K562 (cell line): ENCODE data around the gene CACNA1S. TPM values are rescaled to one million over a fixed set of nuclear protein-coding genes. Genes with fewer than 3 reads are reported as not detected.

ENCODE experiments used
- ATAC-seq: fragments of 200-7000 bp; cut with Tn5 transposase; 3 replicates; pipeline ENCODE4 v1.9.1; 2020; ENCODE audit warnings: moderate library complexity
- BruUV-seq: library from RNA; stranded (reverse); fragments of 400-500 nt; replicated peaks from 2 replicates; lab custom pipeline; 2021; lab: Mats Ljungman, UMichigan
- CTCF ChIA-PET: fragments of 300-600 bp; formaldehyde crosslinking; extraction: SDS; loops from one replicate; lab custom pipeline; 2021; ENCODE audit warnings: low intra/inter-chr PET ratio; lab: Yijun Ruan, JAX
- POLR2A ChIA-PET: fragments of 300-600, 350-650 bp; sonication (Branson Sonifier 250); formaldehyde crosslinking; extraction: SDS; loops from one replicate; lab custom pipeline; 2021; ENCODE audit warnings: antibody characterized with exemption, inconsistent platforms; lab: Yijun Ruan, JAX
- DNase-seq, 4 experiments: peaks; one replicate each; pipeline versions ENCODE4 v3.0.0 to v3.0.0-alpha.2; 2011 to 2018; ENCODE audit warnings: low spot score in 3 of 4, mixed read lengths in 3 of 4; ENCODE audit errors: extremely low read depth in 1 of 4
- FAIRE-seq: peaks from 2 replicates; lab custom pipeline; 2011; peaks lifted over from hg19 to GRCh38; lab: Jason Lieb, UNC
- H2AFZ ChIP-seq: 2 replicates; pipeline ENCODE4 v1.6.0; 2011; ENCODE audit warnings: low read depth, low read length, control low read depth, inconsistent platforms
- H3K27ac ChIP-seq: fragments of 200-600 bp; 3 replicates; pipeline ENCODE4 v1.8.0; 2011; ENCODE audit warnings: low read depth, mild to moderate bottlenecking, control low read depth, inconsistent platforms, low read length, moderate library complexity, mixed read lengths; ENCODE audit errors: extremely low read depth
- H3K27me3 ChIP-seq, 2 experiments: fragments of 300-600 bp in 1 of 2; 2 replicates in 1 of 2; 3 replicates in 1 of 2; pipeline versions ENCODE4 v1.6.0 to v1.8.0; 2011; ENCODE audit warnings: inconsistent platforms in 2 of 2, low read length in 2 of 2, mild to moderate bottlenecking in 1 of 2, mixed read lengths in 1 of 2, moderate library complexity in 1 of 2; ENCODE audit not compliant: control insufficient read depth in 2 of 2, insufficient read depth in 2 of 2
- H3K36me3 ChIP-seq: fragments of 300-600 bp; 3 replicates; pipeline ENCODE4 v1.8.0; 2011; ENCODE audit warnings: mild to moderate bottlenecking, low read length, inconsistent platforms; ENCODE audit not compliant: control insufficient read depth, insufficient read depth
- H3K4me1 ChIP-seq, 2 experiments: fragments of 200-600 bp in 1 of 2; replicated peaks in 1 of 2; 2 replicates in 1 of 2; 3 replicates in 1 of 2; pipeline versions ENCODE4 v1.5.1 to v1.8.0; 2011; ENCODE audit warnings: inconsistent platforms in 2 of 2, low read length in 2 of 2, mild to moderate bottlenecking in 1 of 2, mixed read lengths in 1 of 2, moderate library complexity in 1 of 2; ENCODE audit not compliant: control insufficient read depth in 2 of 2, insufficient read depth in 2 of 2
- H3K4me2 ChIP-seq: 2 replicates; pipeline ENCODE4 v1.6.1; 2011; ENCODE audit warnings: low read length, control low read depth, inconsistent platforms, mixed read lengths; ENCODE audit not compliant: insufficient read depth
- H3K4me3 ChIP-seq: fragments of 200-600 bp; sonication (generic), shearing (Covaris generic); 2 replicates; pipeline ENCODE4 v1.5.1; 2016; ENCODE audit warnings: control low read depth, inconsistent platforms
- H3K79me2 ChIP-seq: fragments of 200-600 bp; 3 replicates; pipeline ENCODE4 v1.8.0; 2011; ENCODE audit warnings: low read length, inconsistent platforms; ENCODE audit not compliant: control insufficient read depth, insufficient read depth
- H3K9ac ChIP-seq, 2 experiments: 2 replicates each; pipeline versions ENCODE4 v1.6.0 to v1.6.1; 2011; ENCODE audit warnings: low read depth in 2 of 2, low read length in 2 of 2, control low read depth in 1 of 2, inconsistent platforms in 1 of 2, mild to moderate bottlenecking in 1 of 2, mixed read lengths in 1 of 2; ENCODE audit not compliant: insufficient read depth in 1 of 2
- H3K9me1 ChIP-seq: one replicate; pipeline ENCODE4 v1.6.0; 2011; ENCODE audit warnings: inconsistent platforms, mild to moderate bottlenecking, low read length, moderate library complexity; ENCODE audit not compliant: control insufficient read depth, insufficient read depth
- H3K9me3 ChIP-seq: replicated peaks from 2 replicates; pipeline ENCODE4 v1.5.1; 2011; ENCODE audit warnings: low read depth, low read length, inconsistent platforms; ENCODE audit not compliant: control insufficient read depth, insufficient read depth
- H4K20me1 ChIP-seq: replicated peaks from 2 replicates; pipeline ENCODE4 v1.6.1; 2011; ENCODE audit warnings: low read length, inconsistent platforms, mixed read lengths; ENCODE audit not compliant: control insufficient read depth, insufficient read depth
- CHCHD3 ChIP-seq: fragments of 250-450 bp; sonication (Bioruptor Pico); IDR thresholded peaks from 2 replicates; pipeline ENCODE4 v2.1.2; 2022; ENCODE audit warnings: mild to moderate bottlenecking
- GABPB2 ChIP-seq: fragments of 250-450 bp; sonication (Bioruptor Pico); conservative IDR thresholded peaks from 2 replicates; pipeline ENCODE4 v1.5.1; 2021; ENCODE audit warnings: mild to moderate bottlenecking
- MIER1 ChIP-seq: fragments of 450-650 bp; IDR thresholded peaks from 2 replicates; pipeline ENCODE4 v1.6.1; 2016; ENCODE audit warnings: antibody characterized with exemption, mild to moderate bottlenecking, low read depth
- MXI1 ChIP-seq: IDR thresholded peaks from 2 replicates; pipeline ENCODE4 v1.6.1; 2011; ENCODE audit warnings: low read depth, mild to moderate bottlenecking, improper control_type of control experiment, low read length
- RBFOX2 ChIP-seq: fragments of 200-400 bp; formaldehyde crosslinking; IDR thresholded peaks from 2 replicates; pipeline ENCODE4 v1.6.1; 2017; ENCODE audit warnings: low read depth, mild to moderate bottlenecking, low read length, moderate library complexity
- WGBS: fragments of 100-300 bp; shearing (Covaris generic); methylation state at CpG from one replicate; pipeline ENCODE4 v1.1.6; 2016; ENCODE audit warnings: low coverage, mixed read lengths; ENCODE audit not compliant: insufficient coverage; ENCODE audit errors: missing lambda C conversion rate; 5-methylcytosine and 5-hydroxymethylcytosine counted together
- in situ Hi-C: fragments of 300-500 bp; cut with MboI; formaldehyde crosslinking; loops from 4 replicates; pipeline ENCODE4 v1.15.0; 2018; ENCODE audit warnings: inconsistent platforms, mixed read lengths
- intact Hi-C: fragments of 100-400 bp; cut with micrococcal nuclease; formaldehyde crosslinking; loops from 2 replicates; pipeline ENCODE4 v1.14.2; 2022
- polyA plus RNA-seq, 8 experiments: library from polyadenylated mRNA; depleted of rRNA in 4 of 8; stranded (reverse) in 5 of 8; unstranded in 3 of 8; fragments of >200 nt; fragmentation: Nextera tagmentation in 2 of 8; fragmentation: Illumina TruSeq in 1 of 8; extraction: Ambion mirVana in 2 of 8; extraction: Trizol in 1 of 8; gene quantifications; 2 replicates each; pipeline versions ENCODE4 v1.2.1 to v1.2.3, GENCODE V29; 2011 to 2014; ENCODE audit warnings: inconsistent platforms in 1 of 8, missing spikeins in 1 of 8
- total RNA-seq, 7 experiments: library from RNA; depleted of rRNA in 6 of 7; stranded (reverse); fragments of >200 nt in 6 of 7; fragmentation: Illumina TruSeq in 2 of 7; extraction: Trizol in 2 of 7; gene quantifications; 2 replicates each; pipeline versions ENCODE4 v1.2.1 to v1.2.3, GENCODE V29; 2011 to 2021; ENCODE audit warnings: low replicate concordance in 1 of 7

The CACNA1S gene
- total and polyA plus RNA-seq, 9 of the 15 experiments (the other 6 are each of a cell fraction or from before 2014, with no cell fraction given): not detected

- WGBS: 93% methylated on average over 15 of the region's 16 CpGs
- H3K4me2 ChIP-seq: no peak overlapping the region
- intact Hi-C loops (no loop called here), in situ Hi-C loops (no loop called here)
- no peak overlapping the region for H3K4me3 ChIP-seq
- H3K9me1 ChIP-seq: no peaks in the 10 kb centered on the region
- POLR2A ChIA-PET: interaction anchor here (0.7 to 2.3 kb wide), 7 partner anchors 9 to 29 kb away, joined by 3 to 14 read pairs (median 4); partner anchors contain the start of gene TMEM9
- H3K36me3 ChIP-seq: peaks cover 98% of the 10 kb centered on the region
- no peak overlapping the region for H2AFZ ChIP-seq
- TF ChIP-seq GABPB2 (CRISPR knock-in tag): no peak
- TF ChIP-seq CHCHD3 (CRISPR knock-in tag): no peak
- TF ChIP-seq RBFOX2: 0 out of 2 replicates have a peak, but pooled peaks have one; percentile 8
- TF ChIP-seq MIER1: no peak
- no peak for TF ChIP-seq MXI1
- CTCF ChIA-PET: no interaction called here
- H3K27ac ChIP-seq: no peak overlapping the region
- no peaks in the 10 kb centered on the region for H3K9me3 ChIP-seq
- no peak for DNase-seq
- ATAC-seq: no peak
- no peaks in the 10 kb centered on the region for H3K4me1 ChIP-seq
- no TSS peak for BruUV-seq
- H3K27me3 ChIP-seq: no peaks in the 10 kb centered on the region
- H4K20me1 ChIP-seq: peaks cover 9% of the 10 kb centered on the region
- 0 out of 4 replicates have a peak overlapping the region, but pooled peaks of 1 of the 2 experiments have one; percentile 46 for H3K9ac ChIP-seq
- no peak for FAIRE-seq
- no peaks in the 10 kb centered on the region for H3K79me2 ChIP-seq
These were observed 30.9 kb upstream of the CACNA1S start for GRCh38 chr1:201142849-201143725.
